ENCODE data around the gene OR9A2.

DNA sequence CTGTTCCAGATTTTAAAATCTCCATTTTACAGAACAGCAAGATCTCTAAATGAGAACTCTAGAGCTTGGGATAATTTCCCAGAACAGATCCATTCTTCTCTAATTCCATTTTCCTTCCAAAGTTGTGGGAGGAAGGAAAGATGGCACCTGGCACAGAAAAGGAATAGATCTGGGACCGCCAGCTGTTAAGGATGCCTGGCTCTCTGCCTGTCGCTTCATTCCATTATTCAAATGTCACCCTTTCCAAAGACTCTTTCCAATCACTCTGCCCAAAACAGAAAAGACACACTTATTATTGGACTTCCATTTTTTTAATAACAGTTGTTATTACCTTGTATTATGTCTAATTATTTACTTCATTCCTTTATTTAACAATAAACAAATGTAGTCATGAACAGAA is 751 bp upstream of the OR9A2 start:
- TF ChIP-seq POLR2A (IDR thresholded peaks at IDR 0.05): no peak
- TF ChIP-seq, protein P1, sequence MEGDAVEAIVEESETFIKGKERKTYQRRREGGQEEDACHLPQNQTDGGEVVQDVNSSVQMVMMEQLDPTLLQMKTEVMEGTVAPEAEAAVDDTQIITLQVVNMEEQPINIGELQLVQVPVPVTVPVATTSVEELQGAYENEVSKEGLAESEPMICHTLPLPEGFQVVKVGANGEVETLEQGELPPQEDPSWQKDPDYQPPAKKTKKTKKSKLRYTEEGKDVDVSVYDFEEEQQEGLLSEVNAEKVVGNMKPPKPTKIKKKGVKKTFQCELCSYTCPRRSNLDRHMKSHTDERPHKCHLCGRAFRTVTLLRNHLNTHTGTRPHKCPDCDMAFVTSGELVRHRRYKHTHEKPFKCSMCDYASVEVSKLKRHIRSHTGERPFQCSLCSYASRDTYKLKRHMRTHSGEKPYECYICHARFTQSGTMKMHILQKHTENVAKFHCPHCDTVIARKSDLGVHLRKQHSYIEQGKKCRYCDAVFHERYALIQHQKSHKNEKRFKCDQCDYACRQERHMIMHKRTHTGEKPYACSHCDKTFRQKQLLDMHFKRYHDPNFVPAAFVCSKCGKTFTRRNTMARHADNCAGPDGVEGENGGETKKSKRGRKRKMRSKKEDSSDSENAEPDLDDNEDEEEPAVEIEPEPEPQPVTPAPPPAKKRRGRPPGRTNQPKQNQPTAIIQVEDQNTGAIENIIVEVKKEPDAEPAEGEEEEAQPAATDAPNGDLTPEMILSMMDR (IDR thresholded peaks at IDR 0.05): no peak

Data from prostate gland (tissue), 2 donors.